KOPT-K1 (cell line): Measurements from ENCODE around the gene EI24.
A peak's percentile ranks its signal among the peaks of the same experiment; 100 is the strongest.
"Not testable (repeated sequence)": the region's sequence is repeated elsewhere in the genome, so short reads cannot be mapped to it uniquely, and the experiment has no call there.

ENCODE experiments used
- H3K27ac ChIP-seq: fragments of 200-600 bp; sonication (generic); 2 replicates; pipeline ENCODE4 v1.5.1; 2016; ENCODE audit warnings: antibody characterized with exemption, mild to moderate bottlenecking, low read depth, low read length; ENCODE audit not compliant: poor library complexity, severe bottlenecking
- H3K36me3 ChIP-seq: fragments of 200-600 bp; sonication (generic); 2 replicates; pipeline ENCODE4 v1.5.1; 2017; ENCODE audit warnings: antibody characterized with exemption, mild to moderate bottlenecking, low read length, moderate library complexity; ENCODE audit not compliant: insufficient read depth
- H3K9me3 ChIP-seq: fragments of 200-600 bp; sonication (generic); 2 replicates; pipeline ENCODE4 v1.5.1; 2017; ENCODE audit warnings: antibody characterized with exemption, low read length, mild to moderate bottlenecking; ENCODE audit not compliant: insufficient read depth, poor library complexity, severe bottlenecking

EI24 gene

GRCh38 chr11:125568970-125569914 lies at the start of gene EI24:
Gene EI24 (plus strand): TSS chr11:125569477. CDS start chr11:125572528, 3,051 bp downstream.
- H3K27ac ChIP-seq: peak within 1 kb of the TSS; percentile 71
- peaks cover 24% of the 10 kb centered on the region for H3K36me3 ChIP-seq
- H3K9me3 ChIP-seq: no peaks in the 10 kb centered on the region

- Histone ChIP-seq H3K27ac (no peak overlapping the region), H3K36me3 (no peaks in the 10 kb centered on the region)
These were observed 49.1 kb upstream of the EI24 start for GRCh38 chr11:125519860-125520834.

GRCh38 chr11:125525303-125525702 lies 44.0 kb upstream of the EI24 start:
- Histone ChIP-seq H3K27ac (no peak overlapping the region), H3K9me3 (peaks cover 9% of the 10 kb centered on the region), H3K36me3 (no peaks in the 10 kb centered on the region)

More at GRCh38 chr11:125519860-125520834, 49.1 kb upstream of the EI24 start:
- peaks cover 12% of the 10 kb centered on the region for H3K9me3 ChIP-seq

- H3K9me3 ChIP-seq: no peaks in the 10 kb centered on the region
- H3K36me3 ChIP-seq: no peaks in the 10 kb centered on the region
- no peak overlapping the region for H3K27ac ChIP-seq
These were observed 36.6 kb upstream of the EI24 start for GRCh38 chr11:125532668-125533067.

GRCh38 chr11:125535585-125535984 lies 33.7 kb upstream of the EI24 start:
- Histone ChIP-seq H3K9me3 (no peaks in the 10 kb centered on the region), H3K36me3 (no peaks in the 10 kb centered on the region), H3K27ac (no peak overlapping the region)

GRCh38 chr11:125536834-125537233 lies 32.4 kb upstream of the EI24 start:
- not testable (repeated sequence) for H3K9me3 ChIP-seq, H3K27ac ChIP-seq, H3K36me3 ChIP-seq

- Histone ChIP-seq H3K9me3 (peaks cover 17% of the 10 kb centered on the region), H3K36me3 (no peaks in the 10 kb centered on the region), H3K27ac (no peak overlapping the region)
These were observed 26.6 kb upstream of the EI24 start for GRCh38 chr11:125542709-125543108.

- H3K27ac ChIP-seq: no peak overlapping the region
- no peaks in the 10 kb centered on the region for H3K9me3 ChIP-seq
- no peaks in the 10 kb centered on the region for H3K36me3 ChIP-seq
These were observed 18.5 kb upstream of the EI24 start for GRCh38 chr11:125550780-125551179.

- no peaks in the 10 kb centered on the region for H3K36me3 ChIP-seq
- no peaks in the 10 kb centered on the region for H3K9me3 ChIP-seq
- H3K27ac ChIP-seq: no peak overlapping the region
These were observed 17.4 kb upstream of the EI24 start for GRCh38 chr11:125551835-125552342.

GRCh38 chr11:125552927-125553326 lies 16.4 kb upstream of the EI24 start:
- H3K36me3 ChIP-seq: no peaks in the 10 kb centered on the region
- H3K27ac ChIP-seq: no peak overlapping the region
- no peaks in the 10 kb centered on the region for H3K9me3 ChIP-seq

GRCh38 chr11:125553357-125553756 lies 15.9 kb upstream of the EI24 start:
- Histone ChIP-seq H3K27ac (no peak overlapping the region), H3K36me3 (no peaks in the 10 kb centered on the region), H3K9me3 (no peaks in the 10 kb centered on the region)

- H3K27ac ChIP-seq: no peak overlapping the region
- no peaks in the 10 kb centered on the region for H3K9me3 ChIP-seq
- no peaks in the 10 kb centered on the region for H3K36me3 ChIP-seq
These were observed 15.2 kb upstream of the EI24 start for GRCh38 chr11:125554038-125554437.

- Histone ChIP-seq H3K27ac (no peak overlapping the region), H3K36me3 (no peaks in the 10 kb centered on the region), H3K9me3 (no peaks in the 10 kb centered on the region)
These were observed 9.4 kb upstream of the EI24 start for GRCh38 chr11:125559888-125560287.

GRCh38 chr11:125561924-125562323 lies 7.4 kb upstream of the EI24 start:
- Histone ChIP-seq H3K27ac (no peak overlapping the region), H3K36me3 (no peaks in the 10 kb centered on the region), H3K9me3 (no peaks in the 10 kb centered on the region)

- Histone ChIP-seq H3K27ac (no peak overlapping the region), H3K36me3 (no peaks in the 10 kb centered on the region)
These were observed 6.8 kb upstream of the EI24 start for GRCh38 chr11:125562430-125562829.

More at GRCh38 chr11:125562430-125562829, 6.8 kb upstream of the EI24 start:
- H3K9me3 ChIP-seq: no peaks in the 10 kb centered on the region
